Natural killer cell (primary cell): ENCODE results near the gene ABCA2. TPM values are rescaled to one million over a fixed set of nuclear protein-coding genes. Genes with fewer than 3 reads are reported as not detected.

Source experiments
- ATAC-seq, 3 donors: fragments of 150-1000 bp in 2 of 3; fragments of 200-7000 bp in 1 of 3; cut with Tn5 transposase; 1 replicate in 1 of 3; 2 replicates in 2 of 3; pipeline ENCODE4 v1.10.0; 2021; ENCODE audit warnings: mild to moderate bottlenecking in 2 of 3, moderate library complexity in 2 of 3
- DNase-seq, 2 donors: peaks; one replicate each; pipeline versions ENCODE4 v3.0.0 to v3.0.0-alpha.2; 2013 to 2021; ENCODE audit warnings: mixed read lengths in 1 of 2
- H3K27ac ChIP-seq: one replicate; pipeline ENCODE4 v1.5.1; 2013; ENCODE audit warnings: mild to moderate bottlenecking, low read length
- H3K27me3 ChIP-seq: one replicate; pipeline ENCODE4 v1.6.1; 2013; ENCODE audit warnings: low read length; ENCODE audit not compliant: control insufficient read depth, insufficient read depth
- H3K36me3 ChIP-seq: one replicate; pipeline ENCODE4 v1.6.1; 2013; ENCODE audit warnings: low read length; ENCODE audit not compliant: control insufficient read depth, insufficient read depth
- H3K4me1 ChIP-seq: one replicate; pipeline ENCODE4 v1.6.1; 2013; ENCODE audit warnings: low read length; ENCODE audit not compliant: control insufficient read depth, insufficient read depth
- H3K4me3 ChIP-seq: one replicate; pipeline ENCODE4 v1.5.1; 2013; ENCODE audit warnings: low read length
- H3K9me3 ChIP-seq: one replicate; pipeline ENCODE4 v1.6.1; 2013; ENCODE audit warnings: low read length; ENCODE audit not compliant: control insufficient read depth, insufficient read depth
- H3K27ac Mint-ChIP-seq, 2 donors: one replicate each; pipeline ENCODE4 v1.8.0; 2022; ENCODE audit warnings: mild to moderate bottlenecking in 2 of 2, mixed read lengths in 2 of 2, moderate library complexity in 1 of 2
- H3K27me3 Mint-ChIP-seq, 2 donors: one replicate each; pipeline ENCODE4 v1.8.0; 2022; ENCODE audit warnings: low read depth in 2 of 2, mixed read lengths in 2 of 2
- H3K36me3 Mint-ChIP-seq: one replicate; pipeline ENCODE4 v1.8.0; 2022; ENCODE audit warnings: mixed read lengths
- H3K4me1 Mint-ChIP-seq, 2 donors: one replicate each; pipeline ENCODE4 v1.8.0; 2022; ENCODE audit warnings: mixed read lengths in 2 of 2
- H3K4me3 Mint-ChIP-seq: one replicate; pipeline ENCODE4 v1.8.0; 2022; ENCODE audit warnings: mild to moderate bottlenecking, moderate library complexity, mixed read lengths
- H3K9me3 Mint-ChIP-seq, 2 donors: one replicate each; pipeline ENCODE4 v1.8.0; 2022; ENCODE audit warnings: mixed read lengths in 2 of 2
- WGBS: methylation state at CpG from one replicate; pipeline ENCODE4 v1.1.7; 2013; ENCODE audit warnings: missing lambda C conversion rate; ENCODE audit not compliant: insufficient coverage; 5-methylcytosine and 5-hydroxymethylcytosine counted together
- intact Hi-C: fragments of 100-400 bp; cut with micrococcal nuclease; formaldehyde crosslinking; loops from one replicate; pipeline ENCODE4 v1.14.2; 2022
- total RNA-seq, 4 donors: library from RNA; stranded (reverse); fragments of 120-200 nt in 1 of 4; gene quantifications; one replicate each; pipeline versions ENCODE4 v1.2.3 to v1.2.4, GENCODE V29; 2013 to 2022
- TF ChIP-seq, protein P1 (sequence below): fragments of 200-600 bp; IDR thresholded peaks from one replicate; pipeline ENCODE4 v1.8.0; 2022; ENCODE audit warnings: antibody characterized with exemption

The ABCA2 gene
- total RNA-seq, 3 donors from 2014 or later (not counting 1 experiment from before 2014, with no cell fraction given) = 356 to 416 (median 357) TPM

GRCh38 chr9:137058521-137059234 lies 30.6 kb upstream of the ABCA2 start:
- TF ChIP-seq, protein P1, sequence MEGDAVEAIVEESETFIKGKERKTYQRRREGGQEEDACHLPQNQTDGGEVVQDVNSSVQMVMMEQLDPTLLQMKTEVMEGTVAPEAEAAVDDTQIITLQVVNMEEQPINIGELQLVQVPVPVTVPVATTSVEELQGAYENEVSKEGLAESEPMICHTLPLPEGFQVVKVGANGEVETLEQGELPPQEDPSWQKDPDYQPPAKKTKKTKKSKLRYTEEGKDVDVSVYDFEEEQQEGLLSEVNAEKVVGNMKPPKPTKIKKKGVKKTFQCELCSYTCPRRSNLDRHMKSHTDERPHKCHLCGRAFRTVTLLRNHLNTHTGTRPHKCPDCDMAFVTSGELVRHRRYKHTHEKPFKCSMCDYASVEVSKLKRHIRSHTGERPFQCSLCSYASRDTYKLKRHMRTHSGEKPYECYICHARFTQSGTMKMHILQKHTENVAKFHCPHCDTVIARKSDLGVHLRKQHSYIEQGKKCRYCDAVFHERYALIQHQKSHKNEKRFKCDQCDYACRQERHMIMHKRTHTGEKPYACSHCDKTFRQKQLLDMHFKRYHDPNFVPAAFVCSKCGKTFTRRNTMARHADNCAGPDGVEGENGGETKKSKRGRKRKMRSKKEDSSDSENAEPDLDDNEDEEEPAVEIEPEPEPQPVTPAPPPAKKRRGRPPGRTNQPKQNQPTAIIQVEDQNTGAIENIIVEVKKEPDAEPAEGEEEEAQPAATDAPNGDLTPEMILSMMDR = no peak
- H3K36me3 Mint-ChIP-seq = no peaks in the 10 kb centered on the region
- peaks cover 0 to 2% of the 10 kb centered on the region in 2 donors for H3K27me3 Mint-ChIP-seq
- no peak overlapping the region for H3K27ac Mint-ChIP-seq
- no peaks in the 10 kb centered on the region for H3K36me3 ChIP-seq
- ATAC-seq (no peak), DNase-seq (no peak)
- no peaks in the 10 kb centered on the region for H3K4me1 Mint-ChIP-seq
- H3K27me3 ChIP-seq = no peaks in the 10 kb centered on the region
- no peak overlapping the region for H3K4me3 Mint-ChIP-seq
- no peaks in the 10 kb centered on the region for H3K9me3 ChIP-seq
- intact Hi-C loops = no loop called here
- no peak overlapping the region for H3K4me3 ChIP-seq
- peaks cover 3% of the 10 kb centered on the region for H3K4me1 ChIP-seq
- 71% methylated on average over 9 of the region's 9 CpGs for WGBS
- no peaks in the 10 kb centered on the region for H3K9me3 Mint-ChIP-seq
- no peak overlapping the region for H3K27ac ChIP-seq

- H3K9me3 Mint-ChIP-seq = no peaks in the 10 kb centered on the region
- H3K4me3 Mint-ChIP-seq = no peak overlapping the region
- no peaks in the 10 kb centered on the region for H3K36me3 Mint-ChIP-seq
- TF ChIP-seq, protein P1 = no peak
- WGBS = 89% methylated on average over 16 of the region's 16 CpGs
- no peaks in the 10 kb centered on the region for H3K4me1 Mint-ChIP-seq
- no peak for ATAC-seq
- H3K4me1 ChIP-seq = peaks cover 14% of the 10 kb centered on the region
- no peak overlapping the region for H3K4me3 ChIP-seq
- no peak overlapping the region for H3K27ac Mint-ChIP-seq
- DNase-seq = no peak
- no peaks in the 10 kb centered on the region for H3K36me3 ChIP-seq
- H3K9me3 ChIP-seq = no peaks in the 10 kb centered on the region
- intact Hi-C loops = no loop called here
- no peak overlapping the region for H3K27ac ChIP-seq
- peaks cover 0 to 6% of the 10 kb centered on the region in 2 donors for H3K27me3 Mint-ChIP-seq
- peaks cover 8% of the 10 kb centered on the region for H3K27me3 ChIP-seq
These were observed 29.5 kb upstream of the ABCA2 start for GRCh38 chr9:137057545-137057944.

DNA sequence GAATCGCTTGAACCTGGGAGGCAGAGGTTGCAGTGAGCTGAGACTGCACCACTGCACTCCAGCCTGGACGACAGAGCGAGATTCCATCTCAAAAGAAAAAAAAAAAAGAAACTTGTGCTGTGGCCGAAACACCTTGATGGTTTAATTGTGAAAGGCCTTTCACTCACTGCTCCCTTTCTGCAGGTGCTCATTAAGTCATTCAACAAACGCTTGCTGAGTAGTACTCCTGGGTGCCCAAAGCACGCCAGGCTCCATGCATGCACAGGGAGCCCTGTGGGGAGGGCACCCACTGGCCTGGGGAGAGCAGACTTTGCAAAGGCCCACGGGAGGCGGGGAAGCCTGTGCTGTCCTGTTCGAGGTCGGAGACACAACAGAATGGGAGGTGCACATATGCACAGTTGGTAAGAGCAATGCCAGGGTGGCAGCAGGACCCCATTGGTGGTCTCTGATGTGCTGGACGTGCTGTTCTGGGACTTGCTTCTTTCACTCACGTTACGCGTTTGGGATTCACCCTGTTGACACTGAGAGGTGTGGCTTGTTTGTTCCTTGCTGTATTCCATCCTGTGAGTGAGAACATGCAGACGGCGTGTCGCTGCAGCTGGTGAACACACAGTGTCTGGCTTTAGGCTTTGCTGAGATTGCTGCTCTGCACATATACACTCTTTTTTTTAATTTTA lies 28.8 kb upstream of the ABCA2 start:
- ATAC-seq (no peak), DNase-seq (no peak)
- H3K4me3 ChIP-seq = no peak overlapping the region
- no peaks in the 10 kb centered on the region for H3K36me3 ChIP-seq
- WGBS = 92% methylated on average over 17 of the region's 17 CpGs
- Mint-ChIP-seq H3K27me3 (peaks cover 0 to 11% of the 10 kb centered on the region in 2 donors), H3K9me3 (no peaks in the 10 kb centered on the region), H3K36me3 (no peaks in the 10 kb centered on the region), H3K4me1 (no peaks in the 10 kb centered on the region), H3K4me3 (no peak overlapping the region), H3K27ac (no peak overlapping the region)
- H3K9me3 ChIP-seq = no peaks in the 10 kb centered on the region
- intact Hi-C loops = no loop called here
- TF ChIP-seq, protein P1 = no peak
- H3K27ac ChIP-seq = no peak overlapping the region
- peaks cover 16% of the 10 kb centered on the region for H3K4me1 ChIP-seq
- peaks cover 13% of the 10 kb centered on the region for H3K27me3 ChIP-seq
